Erythroblast (primary cell): ENCODE measurements around the gene TRPC4.

Experiments
- GATA1 ChIP-seq: IDR thresholded peaks from 2 replicates; pipeline ENCODE4 v1.6.1; 2011; ENCODE audit warnings: low read depth, mild to moderate bottlenecking, control low read depth, low read length, moderate library complexity
- POLR2A ChIP-seq: IDR thresholded peaks from 2 replicates; pipeline ENCODE4 v1.6.1; 2011; ENCODE audit warnings: mild to moderate bottlenecking, low read length

- no peak for TF ChIP-seq POLR2A
- TF ChIP-seq GATA1: no peak
Measured at GRCh38 chr13:37663724-37664123, 205.8 kb downstream of the TRPC4 start.
